Measurements from ENCODE around the gene AMFR. TPM values are rescaled to one million over a fixed set of nuclear protein-coding genes. Genes with fewer than 3 reads are reported as not detected.

AMFR gene
- total RNA-seq, 6 experiments from 2014 or later = 92.2 to 189 (median 137) TPM

DNA sequence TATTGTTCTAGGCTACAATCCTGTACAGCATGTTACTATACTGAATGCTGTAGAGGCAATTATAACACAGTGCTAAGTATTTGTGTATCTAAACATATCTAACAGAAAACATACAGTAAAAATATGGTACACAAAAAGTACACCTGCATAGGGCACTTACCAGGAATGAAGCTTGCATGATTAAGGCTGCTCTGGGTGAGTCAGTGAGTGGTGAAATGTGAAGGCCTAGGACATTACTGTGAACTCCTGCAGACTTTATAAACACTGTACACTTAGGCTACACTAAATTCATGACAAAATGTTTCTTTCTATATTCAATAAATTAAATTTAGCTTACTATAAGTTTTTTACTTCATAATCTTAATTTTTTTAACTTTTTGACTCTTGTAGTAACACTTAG is 37.1 kb downstream of the AMFR start:
- intact Hi-C loops (cut with DNase I) = no loop called here
- Histone ChIP-seq H3K4me1 (peaks cover 0 to 19% (median 8%) of the 10 kb centered on the region in 4 donors), H3K9me3 (no peaks in the 10 kb centered on the region), H3K27ac (no peak overlapping the region), H3K36me3 (peaks cover 0 to 38% (median 13%) of the 10 kb centered on the region in 4 donors), H3K27me3 (no peaks in the 10 kb centered on the region), H3K4me3 (no peak overlapping the region)
- ATAC-seq = no peak
- TF ChIP-seq, protein P1, sequence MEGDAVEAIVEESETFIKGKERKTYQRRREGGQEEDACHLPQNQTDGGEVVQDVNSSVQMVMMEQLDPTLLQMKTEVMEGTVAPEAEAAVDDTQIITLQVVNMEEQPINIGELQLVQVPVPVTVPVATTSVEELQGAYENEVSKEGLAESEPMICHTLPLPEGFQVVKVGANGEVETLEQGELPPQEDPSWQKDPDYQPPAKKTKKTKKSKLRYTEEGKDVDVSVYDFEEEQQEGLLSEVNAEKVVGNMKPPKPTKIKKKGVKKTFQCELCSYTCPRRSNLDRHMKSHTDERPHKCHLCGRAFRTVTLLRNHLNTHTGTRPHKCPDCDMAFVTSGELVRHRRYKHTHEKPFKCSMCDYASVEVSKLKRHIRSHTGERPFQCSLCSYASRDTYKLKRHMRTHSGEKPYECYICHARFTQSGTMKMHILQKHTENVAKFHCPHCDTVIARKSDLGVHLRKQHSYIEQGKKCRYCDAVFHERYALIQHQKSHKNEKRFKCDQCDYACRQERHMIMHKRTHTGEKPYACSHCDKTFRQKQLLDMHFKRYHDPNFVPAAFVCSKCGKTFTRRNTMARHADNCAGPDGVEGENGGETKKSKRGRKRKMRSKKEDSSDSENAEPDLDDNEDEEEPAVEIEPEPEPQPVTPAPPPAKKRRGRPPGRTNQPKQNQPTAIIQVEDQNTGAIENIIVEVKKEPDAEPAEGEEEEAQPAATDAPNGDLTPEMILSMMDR (IDR thresholded peaks at IDR 0.05) = no peak
- TF ChIP-seq POLR2A (IDR thresholded peaks at IDR 0.05) = no peak
- no peak for DNase-seq

DNA sequence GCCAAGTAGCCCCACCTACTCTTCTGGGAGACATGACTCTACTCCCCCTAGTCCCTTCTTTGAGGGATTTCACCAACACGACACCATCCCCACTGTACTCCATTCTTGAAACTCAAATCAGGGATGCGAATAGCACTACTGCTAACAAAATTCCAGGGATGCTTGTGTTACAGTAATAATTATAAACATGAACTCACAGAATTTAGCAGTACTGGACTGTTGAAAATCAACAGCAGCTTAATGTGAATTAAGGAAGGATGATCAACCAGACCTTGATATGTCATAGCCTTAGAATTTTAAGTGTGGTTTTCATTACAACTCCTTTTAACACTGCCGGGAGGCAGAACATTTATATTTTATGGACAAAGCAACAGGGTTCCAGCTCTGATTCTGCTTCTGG is 37.9 kb downstream of the AMFR start:
- TF ChIP-seq POLR2A (IDR thresholded peaks at IDR 0.05) = no peak
- TF ChIP-seq, protein P1 (IDR thresholded peaks at IDR 0.05) = no peak
- Histone ChIP-seq H3K36me3 (peaks cover 0 to 36% (median 13%) of the 10 kb centered on the region in 4 donors), H3K9me3 (no peaks in the 10 kb centered on the region), H3K4me3 (no peak overlapping the region), H3K27ac (no peak overlapping the region), H3K4me1 (peaks cover 0 to 26% (median 9%) of the 10 kb centered on the region in 4 donors), H3K27me3 (no peaks in the 10 kb centered on the region)
- intact Hi-C loops (cut with DNase I) = no loop called here
- no peak for ATAC-seq
- 100% methylated on average over 2 of the region's 3 CpGs for WGBS (ENCODE audit: insufficient coverage, low coverage, low lambda C conversion rate, missing lambda C conversion rate)
- DNase-seq = no peak

DNA sequence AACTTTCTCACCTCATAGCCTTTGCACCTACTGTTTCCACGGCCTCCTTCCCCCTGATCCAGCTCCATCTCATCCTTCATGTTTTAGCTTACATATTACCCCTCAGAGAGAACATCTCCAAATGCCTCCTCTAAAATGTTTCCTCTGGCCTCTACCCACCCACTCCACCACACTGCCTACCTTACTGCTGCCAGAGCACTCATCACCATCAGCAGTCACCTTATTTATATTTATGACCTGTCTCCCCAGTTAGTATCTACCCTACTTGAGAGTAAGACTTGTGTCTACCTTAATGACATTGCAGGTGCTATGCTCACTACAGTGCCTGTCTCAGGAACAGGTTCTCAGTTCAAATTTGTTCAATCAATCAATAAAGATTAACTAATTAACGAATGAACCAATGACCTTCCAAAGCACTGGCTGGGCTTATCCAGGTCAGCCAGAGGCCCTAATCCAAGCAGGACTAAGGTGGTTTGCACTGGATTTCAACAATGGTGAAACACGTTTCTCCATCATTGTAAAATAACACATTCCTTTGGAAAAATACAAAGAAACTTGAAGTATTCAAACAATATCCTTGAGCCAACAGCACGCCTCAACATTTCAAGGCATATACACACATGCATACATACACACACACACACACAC is 41.1 kb downstream of the AMFR start:
- H3K4me3 ChIP-seq = peak overlapping the region in 1 of 3 donors; percentile 6
- H3K27ac ChIP-seq = peak overlapping the region; percentile 13 to 85 (median 68)
- peak; percentile 54 to 72 (median 62) for ATAC-seq
- H3K9me3 ChIP-seq = no peaks in the 10 kb centered on the region
- peaks cover 0 to 34% (median 13%) of the 10 kb centered on the region in 4 donors for H3K4me1 ChIP-seq
- intact Hi-C loops (cut with DNase I) = no loop called here
- 36% methylated on average over 4 of the region's 4 CpGs for WGBS (ENCODE audit: insufficient coverage, low coverage, low lambda C conversion rate, missing lambda C conversion rate)
- no peak for DNase-seq
- TF ChIP-seq, protein P1 (IDR thresholded peaks at IDR 0.05) = no peak
- TF ChIP-seq POLR2A (IDR thresholded peaks at IDR 0.05) = no peak
- H3K27me3 ChIP-seq = no peaks in the 10 kb centered on the region
- peaks cover 0 to 24% (median 7%) of the 10 kb centered on the region in 4 donors for H3K36me3 ChIP-seq

DNA sequence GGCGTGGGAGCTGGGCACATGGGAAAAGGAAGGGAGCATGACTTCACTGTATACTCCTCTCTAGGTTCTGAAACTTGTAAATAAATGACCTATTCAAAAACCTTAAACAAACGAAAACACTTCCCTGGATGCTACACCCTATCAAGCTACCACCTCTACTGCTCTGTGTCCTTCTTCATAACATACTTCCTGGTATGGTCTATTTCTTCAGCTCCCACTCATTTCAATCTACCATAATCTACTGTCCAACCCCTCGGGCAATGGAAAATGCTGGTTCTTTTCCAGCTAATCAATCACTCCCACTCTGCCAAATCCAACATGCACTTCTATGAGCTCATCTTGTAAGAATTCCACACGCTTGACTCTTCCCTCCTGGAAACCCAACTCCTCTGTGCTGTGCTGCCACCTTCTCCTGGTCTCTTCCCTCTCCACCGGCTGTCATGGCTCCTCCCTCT is 42.4 kb downstream of the AMFR start:
- intact Hi-C loops (cut with DNase I) = no loop called here
- Histone ChIP-seq H3K4me3 (peak overlapping the region in 1 of 3 donors; percentile 6), H3K27me3 (no peaks in the 10 kb centered on the region), H3K27ac (peak overlapping the region; percentile 34 to 85 (median 68)), H3K36me3 (peaks cover 0 to 11% (median 2%) of the 10 kb centered on the region in 4 donors), H3K9me3 (no peaks in the 10 kb centered on the region), H3K4me1 (peaks cover 0 to 34% (median 13%) of the 10 kb centered on the region in 4 donors)
- ATAC-seq = peak; percentile 64 to 82 (median 72)
- DNase-seq = no peak
- WGBS (ENCODE audit: insufficient coverage, low coverage, low lambda C conversion rate, missing lambda C conversion rate) = 37% methylated on average over 5 of the region's 5 CpGs
- TF ChIP-seq, protein P1 (IDR thresholded peaks at IDR 0.05) = no peak
- no peak for TF ChIP-seq POLR2A (IDR thresholded peaks at IDR 0.05)

Data from right lobe of liver (tissue), 6 donors.